ENCODE results near the gene STPG3.

Gene STPG3

GRCh38 chr9:137267933-137268355, 16.9 kb downstream of the STPG3 start:
- no peak for DNase-seq

- no peak for DNase-seq
These were observed 17.6 kb downstream of the STPG3 start for GRCh38 chr9:137268538-137269201.

- DNase-seq, result no peak
These were observed 18.2 kb downstream of the STPG3 start for GRCh38 chr9:137269231-137269772.

- no peak for DNase-seq
These were observed 20.0 kb downstream of the STPG3 start for GRCh38 chr9:137270929-137271695.

- DNase-seq, result no peak
These were observed 20.6 kb downstream of the STPG3 start for GRCh38 chr9:137271696-137272076.

GRCh38 chr9:137272241-137273094, 21.4 kb downstream of the STPG3 start:
- DNase-seq, result no peak

- no peak for DNase-seq
These were observed 22.0 kb downstream of the STPG3 start for GRCh38 chr9:137273095-137273490.

GRCh38 chr9:137273611-137274320, 22.7 kb downstream of the STPG3 start:
- DNase-seq, result peak; percentile 61

- no peak for DNase-seq
These were observed 24.1 kb downstream of the STPG3 start for GRCh38 chr9:137275203-137275587.

- DNase-seq, result no peak
These were observed 24.7 kb downstream of the STPG3 start for GRCh38 chr9:137275588-137276472.

- DNase-seq, result no peak
These were observed 25.6 kb downstream of the STPG3 start for GRCh38 chr9:137276473-137277328.

- no peak for DNase-seq
These were observed 26.4 kb downstream of the STPG3 start, which contains the start of gene TOR4A for GRCh38 chr9:137277329-137278041. TSS of gene TOR4A (plus strand) at chr9:137277726. CDS start at chr9:137278690, 964 bp downstream.

- no peak for DNase-seq
These were observed 27.1 kb downstream of the STPG3 start for GRCh38 chr9:137278061-137278701.

- no peak for DNase-seq
These were observed 27.9 kb downstream of the STPG3 start for GRCh38 chr9:137278721-137279711.

- no peak for DNase-seq
These were observed 28.8 kb downstream of the STPG3 start for GRCh38 chr9:137279741-137280473.

- no peak for DNase-seq
These were observed 29.6 kb downstream of the STPG3 start for GRCh38 chr9:137280474-137281344.
